H1 (cell line): Measurements from ENCODE around the gene TIGD1. TPM values are rescaled to one million over a fixed set of nuclear protein-coding genes. Genes with fewer than 3 reads are reported as not detected.

Source experiments
- CTCF ChIA-PET: fragments of 300-600 bp; sonication (Branson Sonifier 250); formaldehyde crosslinking; loops from one replicate; lab custom pipeline; 2021; ENCODE audit not compliant: partially characterized antibody; lab: Charles Lee
- POLR2A ChIA-PET: fragments of 300-600 bp; sonication (Branson Sonifier 250); formaldehyde crosslinking; loops from one replicate; lab custom pipeline; 2021; ENCODE audit warnings: inconsistent platforms; ENCODE audit not compliant: partially characterized antibody; lab: Charles Lee
- DNase-seq, 2 experiments: peaks; one replicate each; pipeline versions ENCODE4 v3.0.0 to v3.0.0-alpha.2; 2010 to 2022; ENCODE audit warnings: low spot score in 2 of 2, low read depth in 1 of 2, mixed read lengths in 1 of 2
- FAIRE-seq: peaks from 2 replicates; lab custom pipeline; 2011; peaks lifted over from hg19 to GRCh38; lab: Jason Lieb, UNC
- H2AFZ ChIP-seq: 2 replicates; pipeline ENCODE4 v1.8.1; 2012; ENCODE audit warnings: low read length, inconsistent platforms
- H2AK5ac ChIP-seq: 2 replicates; pipeline ENCODE4 v1.6.1; 2013; ENCODE audit warnings: low read depth, low read length
- H2BK120ac ChIP-seq: replicated peaks from 2 replicates; pipeline ENCODE3; 2013; ENCODE audit warnings: low read depth, low read length, inconsistent platforms
- H2BK12ac ChIP-seq: 2 replicates; pipeline ENCODE4 v1.6.1; 2013; ENCODE audit warnings: low read depth, low read length
- H2BK15ac ChIP-seq: 2 replicates; pipeline ENCODE4 v1.6.1; 2013; ENCODE audit warnings: low read length
- H2BK20ac ChIP-seq: 2 replicates; pipeline ENCODE4 v1.6.1; 2013; ENCODE audit warnings: low read length
- H2BK5ac ChIP-seq: 2 replicates; pipeline ENCODE4 v1.6.1; 2013; ENCODE audit warnings: low read depth, low read length
- H3K14ac ChIP-seq: 2 replicates; pipeline ENCODE4 v1.6.1; 2013; ENCODE audit warnings: inconsistent platforms; ENCODE audit not compliant: insufficient read length
- H3K18ac ChIP-seq: 2 replicates; pipeline ENCODE4 v1.6.1; 2013; ENCODE audit warnings: low read length; ENCODE audit errors: extremely low read depth
- H3K23ac ChIP-seq: 2 replicates; pipeline ENCODE4 v1.6.1; 2013; ENCODE audit warnings: inconsistent platforms; ENCODE audit not compliant: insufficient read length
- H3K23me2 ChIP-seq: 2 replicates; pipeline ENCODE4 v1.6.1; 2013; ENCODE audit warnings: low read depth, low read length
- H3K27ac ChIP-seq: 2 replicates; pipeline ENCODE4 v1.6.1; 2011; ENCODE audit warnings: low read depth, low read length, inconsistent platforms
- H3K27me3 ChIP-seq, 4 experiments: replicated peaks in 1 of 4; 1 replicate in 1 of 4; 2 replicates in 3 of 4; pipeline versions ENCODE4 v1.6.1 to v1.8.1; 2011 to 2013; ENCODE audit warnings: low read length in 3 of 4, mild to moderate bottlenecking in 3 of 4, inconsistent platforms in 2 of 4, mixed read lengths in 2 of 4, moderate library complexity in 1 of 4; ENCODE audit not compliant: control insufficient read depth in 3 of 4, insufficient read depth in 3 of 4; ENCODE audit errors: extremely low read depth in 1 of 4
- H3K36me3 ChIP-seq, 4 experiments: 2 replicates each; pipeline versions ENCODE4 v1.6.1 to v1.8.1; 2011 to 2013; ENCODE audit warnings: mild to moderate bottlenecking in 4 of 4, low read length in 3 of 4, moderate library complexity in 2 of 4, control low read depth in 1 of 4, inconsistent platforms in 1 of 4; ENCODE audit not compliant: insufficient read depth in 4 of 4, control insufficient read depth in 2 of 4
- H3K4ac ChIP-seq: replicated peaks from 2 replicates; pipeline ENCODE3; 2013; ENCODE audit warnings: low read length, low read depth, mixed read lengths, inconsistent platforms; ENCODE audit not compliant: insufficient read length
- H3K4me1 ChIP-seq, 4 experiments: replicated peaks in 1 of 4; 1 replicate in 1 of 4; 2 replicates in 3 of 4; pipeline versions ENCODE4 v1.6.1 to v1.8.1; 2011 to 2013; ENCODE audit warnings: low read length in 3 of 4, inconsistent platforms in 2 of 4, mixed read lengths in 1 of 4; ENCODE audit not compliant: insufficient read depth in 4 of 4, control insufficient read depth in 3 of 4
- H3K4me2 ChIP-seq, 2 experiments: 2 replicates each; pipeline versions ENCODE4 v1.6.1 to v1.8.1; 2011 to 2013; ENCODE audit warnings: low read depth in 2 of 2, low read length in 2 of 2, control low read depth in 1 of 2, inconsistent platforms in 1 of 2, mild to moderate bottlenecking in 1 of 2; ENCODE audit not compliant: insufficient read depth in 1 of 2
- H3K4me3 ChIP-seq, 4 experiments: fragments of 200-600, 300-600 bp in 1 of 4; sonication (generic), shearing (Covaris generic), sonication (Bioruptor Twin) in 1 of 4; 2 replicates each; pipeline versions ENCODE4 v1.5.1 to v1.8.1; 2011 to 2016; ENCODE audit warnings: low read length in 4 of 4, low read depth in 3 of 4, control low read depth in 2 of 4, inconsistent platforms in 2 of 4, mild to moderate bottlenecking in 2 of 4, mixed read lengths in 1 of 4, moderate library complexity in 1 of 4; ENCODE audit not compliant: insufficient read depth in 2 of 4; ENCODE audit errors: extremely low read depth in 1 of 4
- H3K56ac ChIP-seq: replicated peaks from 2 replicates; pipeline ENCODE3; 2013; ENCODE audit warnings: low read depth, mild to moderate bottlenecking, mixed read lengths, low read length, inconsistent platforms; ENCODE audit not compliant: insufficient read length
- H3K79me1 ChIP-seq: 2 replicates; pipeline ENCODE4 v1.6.1; 2013; ENCODE audit warnings: low read depth, low read length, control low read depth
- H3K79me2 ChIP-seq, 2 experiments: 2 replicates each; pipeline versions ENCODE4 v1.6.1 to v1.8.1; 2012 to 2013; ENCODE audit warnings: low read length in 2 of 2, mild to moderate bottlenecking in 2 of 2, inconsistent platforms in 1 of 2; ENCODE audit not compliant: insufficient read depth in 2 of 2, control insufficient read depth in 1 of 2
- H3K9ac ChIP-seq, 4 experiments: replicated peaks in 1 of 4; 1 replicate in 1 of 4; 2 replicates in 3 of 4; pipeline versions ENCODE4 v1.6.1 to v1.8.1; 2011 to 2013; ENCODE audit warnings: low read depth in 3 of 4, low read length in 3 of 4, control low read depth in 2 of 4, mild to moderate bottlenecking in 2 of 4, moderate library complexity in 2 of 4, inconsistent platforms in 1 of 4; ENCODE audit errors: extremely low read depth in 1 of 4
- H3K9me3 ChIP-seq, 2 experiments: 2 replicates each; pipeline versions ENCODE4 v1.6.1 to v1.8.1; 2012 to 2013; ENCODE audit warnings: mild to moderate bottlenecking in 2 of 2, moderate library complexity in 2 of 2, control low read depth in 1 of 2, inconsistent platforms in 1 of 2, low read depth in 1 of 2, low read length in 1 of 2, mixed read lengths in 1 of 2; ENCODE audit not compliant: insufficient read depth in 2 of 2
- H4K20me1 ChIP-seq, 2 experiments: replicated peaks in 1 of 2; 2 replicates each; pipeline versions ENCODE3 to v1.8.1; 2011 to 2013; ENCODE audit warnings: inconsistent platforms in 2 of 2, low read length in 2 of 2, mild to moderate bottlenecking in 1 of 2; ENCODE audit not compliant: insufficient read depth in 2 of 2, control insufficient read depth in 1 of 2
- H4K5ac ChIP-seq: 2 replicates; pipeline ENCODE4 v1.6.1; 2013; ENCODE audit warnings: low read length, low read depth, mixed read lengths, inconsistent platforms; ENCODE audit not compliant: insufficient read length
- H4K8ac ChIP-seq: 2 replicates; pipeline ENCODE4 v1.8.0; 2013; ENCODE audit warnings: mild to moderate bottlenecking, moderate library complexity, low read length, inconsistent platforms; ENCODE audit not compliant: insufficient read depth; ENCODE audit errors: extremely low read depth
- H4K91ac ChIP-seq: replicated peaks from 2 replicates; pipeline ENCODE3; 2013; ENCODE audit warnings: low read length, mixed read lengths, inconsistent platforms; ENCODE audit not compliant: insufficient read length
- CBX8 ChIP-seq: fragments of 300-800, 300-1000 bp; sonication (generic); IDR thresholded peaks from 2 replicates; pipeline ENCODE4 v1.7.1; 2016; ENCODE audit warnings: low read depth, low read length, borderline replicate concordance
- FOSL1 ChIP-seq: IDR thresholded peaks from 2 replicates; pipeline ENCODE4 v1.6.1; 2011; ENCODE audit warnings: mild to moderate bottlenecking, low read depth, low read length, moderate library complexity; ENCODE audit not compliant: insufficient read depth
- HDAC6 ChIP-seq: IDR thresholded peaks from one replicate; pipeline ENCODE4 v1.7.1; 2012; ENCODE audit warnings: low read depth, mild to moderate bottlenecking, inconsistent platforms, low read length, moderate library complexity
- JUN ChIP-seq: IDR thresholded peaks from 2 replicates; pipeline ENCODE4 v1.6.1; 2011; ENCODE audit warnings: low read depth, mild to moderate bottlenecking, improper control_type of control experiment, low read length
- MAFK ChIP-seq: IDR thresholded peaks from 2 replicates; pipeline ENCODE4 v1.6.1; 2012; ENCODE audit warnings: low read depth, mild to moderate bottlenecking, improper control_type of control experiment, low read length
- POLR2AphosphoS5 ChIP-seq: IDR thresholded peaks from 2 replicates; pipeline ENCODE4 v1.6.1; 2011; ENCODE audit warnings: low read depth, low read length
- SP4 ChIP-seq: IDR thresholded peaks from 2 replicates; pipeline ENCODE4 v1.6.1; 2012; ENCODE audit warnings: low read length, inconsistent platforms
- SUZ12 ChIP-seq: fragments of 200-600 bp; sonication (generic); IDR thresholded peaks from 2 replicates; pipeline ENCODE4 v1.6.1; 2012; ENCODE audit warnings: mild to moderate bottlenecking, inconsistent platforms, low read length, moderate library complexity, mixed read lengths
- WGBS, 2 experiments: shearing (Covaris generic) in 1 of 2; methylation state at CpG; one replicate each; pipeline versions ENCODE4 v1.1.6 to v1.1.7; 2013 to 2015; ENCODE audit warnings: low lambda C conversion rate in 2 of 2, mixed read lengths in 2 of 2, inconsistent platforms in 1 of 2, low coverage in 1 of 2, missing lambda C conversion rate in 1 of 2; ENCODE audit not compliant: insufficient replicate concordance in 2 of 2, insufficient coverage in 1 of 2, insufficient read length in 1 of 2; ENCODE audit errors: extremely low coverage in 1 of 2, missing lambda C conversion rate in 1 of 2; 5-methylcytosine and 5-hydroxymethylcytosine counted together
- polyA plus RNA-seq, 7 experiments: library from polyadenylated mRNA; depleted of rRNA in 3 of 7; stranded (reverse) in 5 of 7; unstranded in 2 of 7; fragments of >200 nt in 5 of 7; fragments of 200-250 nt in 2 of 7; gene quantifications; 1 replicate in 5 of 7; 2 replicates in 1 of 7; 4 replicates in 1 of 7; pipeline versions ENCODE4 v1.2.1 to v1.2.3, GENCODE V29; 2011 to 2013; ENCODE audit warnings: missing spikeins in 2 of 7, mixed read lengths in 2 of 7
- total RNA-seq: library from RNA; stranded (reverse); fragmentation: NEBNext Ultra II Directional; extraction: Animal tissue kit (Norgen Biotek cat#: 25700); gene quantifications from 2 replicates; pipeline ENCODE4 v1.2.1, GENCODE V29; 2021
- TF ChIP-seq, protein P1 (sequence below): IDR thresholded peaks from 2 replicates; pipeline ENCODE4 v1.6.1; 2012; ENCODE audit warnings: inconsistent platforms
- TF ChIP-seq, protein P2 (sequence below): IDR thresholded peaks from 2 replicates; pipeline ENCODE4 v1.6.1; 2012; ENCODE audit warnings: low read length, inconsistent platforms

Gene TIGD1
- total and polyA plus RNA-seq, 2 of the 8 experiments (the other 6 are each of a cell fraction or from before 2014, with no cell fraction given), result 4.7 to 8.3 TPM

GRCh38 chr2:232505856-232506255 lies 44.5 kb downstream of the TIGD1 start:
- Histone ChIP-seq H4K20me1 (peaks cover 0 to 2% of the 10 kb centered on the region in 2 experiments), H2BK120ac (no peak overlapping the region), H4K8ac (peak overlapping the region; percentile 11; the same call in 1 of the 2 replicates), H3K14ac (no peak overlapping the region), H2BK12ac (no peak overlapping the region), H3K79me1 (no peaks in the 10 kb centered on the region), H2BK20ac (no peak overlapping the region), H2BK5ac (no peak overlapping the region), H4K5ac (no peak overlapping the region), H3K4me3 (peak overlapping the region in 1 of 4 experiments; percentile 18; a peak in 1 of 8 replicates), H3K4me1 (peaks cover 0 to 25% (median 17%) of the 10 kb centered on the region in 4 experiments; a peak in 6 of 7 replicates), H2AK5ac (no peak overlapping the region), H3K18ac (no peak overlapping the region), H3K4me2 (peak overlapping the region; percentile 30 to 36; a peak in 2 of 4 replicates), H3K79me2 (no peaks in the 10 kb centered on the region), H3K56ac (no peak overlapping the region), H3K9me3 (no peaks in the 10 kb centered on the region), H3K23me2 (peaks cover 12% of the 10 kb centered on the region), H3K36me3 (no peaks in the 10 kb centered on the region), H4K91ac (no peak overlapping the region), H3K27me3 (peaks cover 15 to 47% (median 42%) of the 10 kb centered on the region in 4 experiments), H3K23ac (no peak overlapping the region)
- DNase-seq (no peak), FAIRE-seq (no peak)
- WGBS, 2 experiments, result 45% methylated on average over 9 of the region's 10 CpGs; no CpG with 5 or more reads in 1 of the 2 experiments
- POLR2A ChIA-PET, result interaction anchor here (1.0 kb wide), 1 partner anchor 17 kb away, joined by 3 read pairs; no protein-coding TSS in a partner anchor
- TF ChIP-seq FOSL1 (no peak), HDAC6 (no peak), POLR2AphosphoS5 (no peak), SP4 (no peak), JUN (no peak), MAFK (no peak), CBX8 (no peak), SUZ12 (no peak)
- TF ChIP-seq, protein P1, sequence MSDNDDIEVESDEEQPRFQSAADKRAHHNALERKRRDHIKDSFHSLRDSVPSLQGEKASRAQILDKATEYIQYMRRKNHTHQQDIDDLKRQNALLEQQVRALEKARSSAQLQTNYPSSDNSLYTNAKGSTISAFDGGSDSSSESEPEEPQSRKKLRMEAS, result no peak
- TF ChIP-seq, protein P2, sequence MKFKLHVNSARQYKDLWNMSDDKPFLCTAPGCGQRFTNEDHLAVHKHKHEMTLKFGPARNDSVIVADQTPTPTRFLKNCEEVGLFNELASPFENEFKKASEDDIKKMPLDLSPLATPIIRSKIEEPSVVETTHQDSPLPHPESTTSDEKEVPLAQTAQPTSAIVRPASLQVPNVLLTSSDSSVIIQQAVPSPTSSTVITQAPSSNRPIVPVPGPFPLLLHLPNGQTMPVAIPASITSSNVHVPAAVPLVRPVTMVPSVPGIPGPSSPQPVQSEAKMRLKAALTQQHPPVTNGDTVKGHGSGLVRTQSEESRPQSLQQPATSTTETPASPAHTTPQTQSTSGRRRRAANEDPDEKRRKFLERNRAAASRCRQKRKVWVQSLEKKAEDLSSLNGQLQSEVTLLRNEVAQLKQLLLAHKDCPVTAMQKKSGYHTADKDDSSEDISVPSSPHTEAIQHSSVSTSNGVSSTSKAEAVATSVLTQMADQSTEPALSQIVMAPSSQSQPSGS, result no peak
- TF ChIP-seq, all 59 proteins: peak for 0
- Histone ChIP-seq H3K27ac (no peak overlapping the region), H2AFZ (no peak overlapping the region), H2BK15ac (no peak overlapping the region), H3K9ac (no peak overlapping the region), H3K4ac (no peak overlapping the region)
- CTCF ChIA-PET, result interaction anchor here (0.8 to 10.8 kb wide), 7 partner anchors 12 to 69 kb away, joined by 3 to 176 read pairs (median 3); partner anchors contain the start of genes CHRND and PRSS56
